ENCODE results near the gene ACTR1B. TPM values are rescaled to one million over a fixed set of nuclear protein-coding genes. Genes with fewer than 3 reads are reported as not detected.

Gene ACTR1B
- total RNA-seq, 1 experiment from 2014 or later = 33.8 TPM

- no peak overlapping the region for H2BK20ac ChIP-seq (ENCODE audit: low read depth, low read length, poor library complexity, severe bottlenecking)
- no peaks in the 10 kb centered on the region for H4K20me1 ChIP-seq (ENCODE audit: control insufficient read depth, insufficient read depth, insufficient read length)
- H3K18ac ChIP-seq (ENCODE audit: insufficient read length, low read depth, low read length) = peak overlapping the region; percentile 27
- H2BK15ac ChIP-seq (ENCODE audit: low read depth, low read length) = no peak overlapping the region
- H2BK12ac ChIP-seq (ENCODE audit: insufficient read length, low read depth, low read length) = no peak overlapping the region
- no peaks in the 10 kb centered on the region for H3K27me3 ChIP-seq (ENCODE audit: insufficient read depth, low read length)
- H3K27me3 Mint-ChIP-seq (ENCODE audit: low read depth) = peaks cover 6% of the 10 kb centered on the region
- no peak overlapping the region for H4K5ac ChIP-seq (ENCODE audit: insufficient read length, low read depth, low read length)
- H3K9me3 Mint-ChIP-seq = no peaks in the 10 kb centered on the region; a peak in 2 of 5 replicates
- H3K56ac ChIP-seq (ENCODE audit: insufficient read length, low read depth, low read length) = no peak overlapping the region
- no peak overlapping the region for H3K4ac ChIP-seq (ENCODE audit: low read depth, low read length)
- H3K27ac ChIP-seq (ENCODE audit: insufficient read length, low read depth, low read length) = no peak overlapping the region
- H3K36me3 Mint-ChIP-seq (ENCODE audit: insufficient read depth in 1 of 3, low read depth in 3 of 3) = no peaks in the 10 kb centered on the region
- H2AFZ ChIP-seq (ENCODE audit: low read length) = peak overlapping the region; percentile 72
- no peaks in the 10 kb centered on the region for H3K79me1 ChIP-seq (ENCODE audit: insufficient read depth, low read depth, low read length, poor library complexity, severe bottlenecking)
- H2BK5ac ChIP-seq (ENCODE audit: insufficient read length, low read length) = no peak overlapping the region
- H2AK5ac ChIP-seq (ENCODE audit: insufficient read length, low read length) = no peak overlapping the region
- no peak overlapping the region for H2BK120ac ChIP-seq (ENCODE audit: low read depth, low read length, poor library complexity, severe bottlenecking)
- H3K23ac ChIP-seq (ENCODE audit: insufficient read length, low read depth, low read length) = no peak overlapping the region
- no peak overlapping the region for H3K14ac ChIP-seq (ENCODE audit: insufficient read depth, low read length)
- H3K4me1 Mint-ChIP-seq = peaks cover 11 to 16% of the 10 kb centered on the region in 2 experiments
- H4K91ac ChIP-seq (ENCODE audit: insufficient read length, low read depth, low read length) = no peak overlapping the region
- H4K8ac ChIP-seq (replicated peaks; ENCODE audit: insufficient read length, low read depth, low read length) = no peak overlapping the region
- no peaks in the 10 kb centered on the region for H3K79me2 ChIP-seq (ENCODE audit: insufficient read depth, low read length)
- no peak overlapping the region for H3K4me3 Mint-ChIP-seq
- no CpG with 5 or more reads among the region's 11 CpGs for WGBS (ENCODE audit: extremely low coverage, insufficient read length, low lambda C conversion rate)
- no peak overlapping the region for H3K9ac ChIP-seq (ENCODE audit: extremely low read depth, insufficient read length, low read length)
- DNase-seq = peak; percentile 76
- no peaks in the 10 kb centered on the region for H3K4me1 ChIP-seq (ENCODE audit: insufficient read depth, low read length)
- H3K9me3 ChIP-seq (ENCODE audit: control insufficient read depth, low read depth, low read length) = no peaks in the 10 kb centered on the region
- no peak overlapping the region for H3K27ac Mint-ChIP-seq
- peak; percentile 71 for TF ChIP-seq CTCF (conservative IDR thresholded peaks at IDR 0.05)
- no peak overlapping the region for H3K4me2 ChIP-seq (ENCODE audit: insufficient read depth, insufficient read length, low read length)
- H3T11ph ChIP-seq (ENCODE audit: low read length) = no peak overlapping the region
- no peaks in the 10 kb centered on the region for H3K23me2 ChIP-seq (ENCODE audit: insufficient read length, low read depth, low read length, poor library complexity, severe bottlenecking)
Observed at GRCh38 chr2:97699765-97700444, 36.1 kb upstream of the ACTR1B start.
